GM12891 (cell line): ENCODE measurements around the gene TCTN3. TPM values are rescaled to one million over a fixed set of nuclear protein-coding genes. Genes with fewer than 3 reads are reported as not detected.
"Not testable (repeated sequence)": the region's sequence is repeated elsewhere in the genome, so short reads cannot be mapped to it uniquely, and the experiment has no call there.

Experiments used
- DNase-seq: peaks from one replicate; pipeline ENCODE4 v3.0.0; 2011; ENCODE audit warnings: low spot score; ENCODE audit not compliant: insufficient read length
- FAIRE-seq: peaks from 2 replicates; lab custom pipeline; 2011; peaks lifted over from hg19 to GRCh38; lab: Jason Lieb, UNC
- PAX5 ChIP-seq: IDR thresholded peaks from 2 replicates; pipeline ENCODE4 v1.6.1; 2011; ENCODE audit warnings: low read length, moderate library complexity, mild to moderate bottlenecking; ENCODE audit not compliant: insufficient read depth, severe bottlenecking
- POLR2A ChIP-seq: IDR thresholded peaks from 2 replicates; pipeline ENCODE4 v1.6.1; 2011; ENCODE audit warnings: low read depth, low read length, control low read depth
- POLR2AphosphoS5 ChIP-seq: IDR thresholded peaks from 2 replicates; pipeline ENCODE4 v1.6.1; 2011; ENCODE audit warnings: low read depth, low read length, control low read depth
- POU2F2 ChIP-seq: IDR thresholded peaks from 2 replicates; pipeline ENCODE4 v1.6.1; 2011; ENCODE audit warnings: low read depth, mild to moderate bottlenecking, control low read depth, low read length, moderate library complexity
- SPI1 ChIP-seq: IDR thresholded peaks from 2 replicates; pipeline ENCODE4 v1.6.1; 2011; ENCODE audit warnings: low read depth, low read length, control low read depth
- TAF1 ChIP-seq: IDR thresholded peaks from 2 replicates; pipeline ENCODE4 v1.6.1; 2011; ENCODE audit warnings: low read depth, low read length, control low read depth
- polyA plus RNA-seq: library from polyadenylated mRNA; unstranded; fragments of >200 nt; gene quantifications from one replicate; pipeline ENCODE4 v1.2.1, GENCODE V29; 2012; ENCODE audit warnings: low read depth, missing spikeins, inconsistent platforms; ENCODE audit not compliant: missing spikeins

TCTN3 gene
- polyA plus RNA-seq: 22.7 TPM

DNA sequence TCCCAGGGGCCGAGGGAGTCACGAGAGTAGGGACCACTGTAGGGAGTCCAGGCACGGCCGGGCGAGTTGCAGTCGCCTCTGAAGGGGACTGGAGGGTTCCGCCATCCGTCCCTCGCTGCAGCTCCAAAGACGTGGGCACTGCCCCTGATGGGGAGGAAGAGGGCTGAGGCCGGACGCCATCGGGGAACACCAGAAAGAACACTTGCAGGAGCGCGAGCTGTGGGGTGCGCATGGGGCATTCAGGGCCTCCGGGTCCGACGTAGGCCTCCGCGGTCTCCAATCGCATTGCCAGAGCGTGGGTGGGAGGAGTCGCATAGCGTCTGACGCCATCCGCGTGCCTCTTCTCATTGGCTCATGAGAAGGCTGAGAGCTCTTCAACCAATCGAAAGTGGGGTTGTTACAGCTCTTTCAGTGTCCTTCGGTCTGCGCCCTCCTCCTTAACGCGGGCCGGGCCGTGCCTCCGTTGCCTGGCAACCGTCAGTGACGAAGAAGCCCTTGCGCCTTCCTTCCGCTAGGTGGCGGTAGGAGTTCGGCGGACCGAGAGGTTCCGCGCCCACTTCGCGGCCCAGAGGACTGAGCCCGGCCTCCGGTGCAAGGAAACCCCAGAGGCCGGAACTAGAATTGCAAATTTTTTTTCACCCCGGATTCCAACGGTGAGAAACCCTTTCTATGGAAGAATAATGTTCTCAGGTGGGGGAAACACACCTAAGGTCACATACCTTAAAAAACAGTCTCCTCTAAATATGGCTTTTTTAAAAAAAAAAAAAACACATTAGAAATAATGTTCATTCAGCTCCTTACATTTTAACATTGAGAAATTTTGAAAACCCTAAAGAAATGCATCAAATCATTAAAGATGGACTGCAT lies at the start of gene TCTN3:
TSS of gene TCTN3 (minus strand) at position 260 of the 867 bp plus-strand sequence. CDS start at position 232, 28 bp downstream.
- peak; percentile 100 for FAIRE-seq
- peak; percentile 86 for DNase-seq
- TF ChIP-seq POLR2AphosphoS5 (peak; percentile 86), POU2F2 (peak; percentile 42; the same call in 1 of the 2 replicates), TAF1 (peak; percentile 89), POLR2A (peak; percentile 81), PAX5 (peak; percentile 67), SPI1 (no peak; the same call in 1 of the 2 replicates)

GRCh38 chr10:95742962-95743535 lies 49.3 kb upstream of the TCTN3 start:
- peak; percentile 84 for FAIRE-seq
- TF ChIP-seq POLR2AphosphoS5 (no peak), TAF1 (no peak), PAX5 (no peak), POU2F2 (no peak), SPI1 (no peak), POLR2A (no peak)

GRCh38 chr10:95742485-95742884 lies 48.8 kb upstream of the TCTN3 start:
- TF ChIP-seq PAX5 (no peak), TAF1 (no peak), SPI1 (no peak), POLR2AphosphoS5 (no peak), POU2F2 (no peak), POLR2A (no peak)
- FAIRE-seq: peak; percentile 89
- DNase-seq: no peak

More at GRCh38 chr10:95742962-95743535, 49.3 kb upstream of the TCTN3 start:
- no peak for DNase-seq

GRCh38 chr10:95741807-95742467 lies 48.2 kb upstream of the TCTN3 start:
- DNase-seq (no peak), FAIRE-seq (peak; percentile 94)
- TF ChIP-seq POLR2A (peak; percentile 74), PAX5 (peak; percentile 92), TAF1 (peak; percentile 41; the same call in 1 of the 2 replicates), POU2F2 (no peak), SPI1 (0 out of 2 replicates have a peak, but pooled peaks have one; percentile 17), POLR2AphosphoS5 (peak; percentile 60; the same call in 1 of the 2 replicates)

- TF ChIP-seq POU2F2: no peak
- no peak for TF ChIP-seq TAF1
- TF ChIP-seq SPI1: no peak
- no peak for TF ChIP-seq POLR2A
- TF ChIP-seq POLR2AphosphoS5: no peak
- TF ChIP-seq PAX5: no peak
- FAIRE-seq: no peak
- DNase-seq: no peak
Observed at GRCh38 chr10:95739056-95739455, 45.3 kb upstream of the TCTN3 start.

- FAIRE-seq: not testable (repeated sequence)
Observed at GRCh38 chr10:95732907-95733306, 39.2 kb upstream of the TCTN3 start.

DNA sequence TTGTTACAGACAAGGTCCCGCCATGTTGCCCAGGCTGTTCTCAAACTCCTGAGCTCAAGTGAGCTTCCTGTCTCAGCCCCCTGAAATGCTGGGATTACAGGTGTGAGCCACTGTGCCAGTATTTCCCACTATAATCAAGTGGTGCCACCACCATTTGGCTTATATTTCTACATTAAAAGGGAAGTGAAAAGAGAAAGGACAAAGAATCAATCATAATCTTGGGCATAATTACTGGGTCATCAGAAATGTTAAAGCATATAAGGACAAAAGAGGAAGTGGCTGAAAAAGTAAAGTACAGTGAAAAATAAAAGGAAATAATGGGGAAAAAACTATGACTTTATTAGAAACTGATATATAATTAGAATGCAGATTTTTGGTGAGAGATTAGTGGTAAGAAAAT lies 36.5 kb upstream of the TCTN3 start:
- TF ChIP-seq SPI1: peak; percentile 83
- TF ChIP-seq POU2F2: no peak
- no peak for TF ChIP-seq POLR2A
- no peak for TF ChIP-seq TAF1
- DNase-seq (no peak), FAIRE-seq (no peak)

More at GRCh38 chr10:95732907-95733306, 39.2 kb upstream of the TCTN3 start:
- DNase-seq: not testable (repeated sequence)

DNA sequence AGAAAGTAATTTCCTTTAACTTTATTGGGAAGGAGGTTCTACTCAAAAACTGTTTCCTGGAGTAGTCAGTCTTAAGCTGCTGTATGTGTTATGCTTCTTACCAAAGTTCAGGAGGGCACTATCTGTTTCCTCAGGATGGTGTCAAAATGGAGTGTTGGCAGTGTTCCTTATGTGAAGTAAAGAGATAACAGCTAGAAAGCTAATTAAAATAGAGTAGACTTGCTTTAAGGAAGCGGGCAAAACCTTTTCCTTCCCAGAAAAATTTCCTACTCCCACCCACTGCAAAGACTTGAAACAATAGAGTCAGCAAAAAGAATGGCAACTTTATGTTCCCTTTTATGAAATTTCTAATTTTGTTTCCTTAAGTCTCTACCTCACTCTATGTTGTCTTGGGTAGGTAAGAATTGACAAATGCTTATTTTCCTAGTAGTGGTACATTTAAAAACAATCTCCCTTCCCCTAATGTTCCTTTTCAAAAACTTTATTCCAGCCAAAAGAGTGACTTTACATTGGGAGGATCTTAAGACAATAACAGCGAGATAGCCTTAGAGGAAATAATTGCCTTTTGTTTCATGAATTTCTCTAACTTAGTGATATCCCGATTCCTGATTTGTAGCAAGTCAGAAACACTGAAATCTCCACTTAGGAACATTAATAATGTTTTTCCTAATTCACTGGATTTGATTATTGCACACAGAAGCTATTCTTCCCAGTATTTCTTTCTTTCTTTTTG lies 35.8 kb upstream of the TCTN3 start:
- DNase-seq (no peak), FAIRE-seq (peak; percentile 13)
- TF ChIP-seq PAX5 (no peak), POU2F2 (no peak), SPI1 (no peak), TAF1 (no peak), POLR2A (no peak), POLR2AphosphoS5 (no peak)

DNA sequence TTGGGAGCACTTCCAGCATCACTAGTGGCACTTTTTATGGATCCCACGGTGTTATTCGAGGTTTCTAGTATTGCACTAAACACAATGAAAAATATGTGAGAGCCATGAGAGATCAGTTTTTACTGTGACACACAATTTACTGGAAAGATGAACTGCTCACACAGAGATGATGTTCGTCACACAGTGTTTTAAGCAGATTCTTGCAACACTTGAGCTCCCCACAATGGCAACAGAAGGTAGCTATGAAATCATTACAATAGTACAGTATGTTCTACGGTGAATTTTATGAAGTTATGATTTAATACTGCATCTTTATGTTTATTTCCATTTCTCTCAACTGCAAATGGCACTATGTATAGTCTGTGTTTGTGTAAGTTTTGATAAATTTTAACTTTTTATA lies 34.8 kb upstream of the TCTN3 start:
- TF ChIP-seq POLR2A: no peak
- TF ChIP-seq SPI1: no peak
- TF ChIP-seq POLR2AphosphoS5: no peak
- no peak for TF ChIP-seq POU2F2
- TF ChIP-seq PAX5: no peak
- TF ChIP-seq TAF1: no peak
- DNase-seq: no peak
- FAIRE-seq: peak; percentile 87

- not testable (repeated sequence) for DNase-seq, FAIRE-seq
Observed at GRCh38 chr10:95722496-95722895, 28.8 kb upstream of the TCTN3 start.

- not testable (repeated sequence) for DNase-seq, FAIRE-seq
Observed at GRCh38 chr10:95720745-95721144, 27.0 kb upstream of the TCTN3 start.
